Erythroblast (primary cell): ENCODE data around the gene UBE4B.

Experiments
- GATA1 ChIP-seq: IDR thresholded peaks from 2 replicates; pipeline ENCODE4 v1.6.1; 2011; ENCODE audit warnings: low read depth, mild to moderate bottlenecking, control low read depth, low read length, moderate library complexity
- POLR2A ChIP-seq: IDR thresholded peaks from 2 replicates; pipeline ENCODE4 v1.6.1; 2011; ENCODE audit warnings: mild to moderate bottlenecking, low read length

GRCh38 chr1:10060311-10061100, 27.7 kb downstream of the UBE4B start:
- no peak for TF ChIP-seq POLR2A
- TF ChIP-seq GATA1: no peak
